ENCODE data around the gene NUCKS1.

Gene NUCKS1

DNA sequence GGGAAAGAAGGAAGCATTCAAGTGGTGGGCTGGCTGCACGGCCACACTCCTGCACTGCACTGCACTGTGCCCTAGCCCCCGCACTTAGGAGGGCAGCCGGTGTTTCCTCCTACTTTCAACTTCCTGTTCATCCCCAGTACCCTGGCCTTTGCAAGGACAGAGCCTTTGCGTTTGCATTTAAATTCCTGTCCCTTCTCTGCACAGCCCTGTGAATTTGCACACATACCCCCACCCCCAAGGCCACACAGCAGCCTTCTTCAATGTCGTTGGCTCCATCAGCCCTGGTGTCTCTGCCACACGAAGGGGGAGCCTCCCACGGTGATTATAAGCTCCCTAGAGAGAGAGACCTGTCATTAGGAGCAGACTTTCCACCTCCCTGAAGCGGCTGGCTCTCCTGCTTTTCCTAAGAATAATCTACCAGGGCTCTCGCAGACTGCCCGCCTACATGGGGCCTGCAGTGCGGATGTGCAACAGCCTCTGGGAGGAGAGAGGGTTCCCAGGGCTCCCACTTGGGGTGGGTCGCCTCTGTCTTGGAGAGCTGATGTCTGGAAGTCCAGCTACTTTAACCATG lies 56.5 kb downstream of the NUCKS1 start:
- DNase-seq: peak in 1 of 3 donors; percentile 41

DNA sequence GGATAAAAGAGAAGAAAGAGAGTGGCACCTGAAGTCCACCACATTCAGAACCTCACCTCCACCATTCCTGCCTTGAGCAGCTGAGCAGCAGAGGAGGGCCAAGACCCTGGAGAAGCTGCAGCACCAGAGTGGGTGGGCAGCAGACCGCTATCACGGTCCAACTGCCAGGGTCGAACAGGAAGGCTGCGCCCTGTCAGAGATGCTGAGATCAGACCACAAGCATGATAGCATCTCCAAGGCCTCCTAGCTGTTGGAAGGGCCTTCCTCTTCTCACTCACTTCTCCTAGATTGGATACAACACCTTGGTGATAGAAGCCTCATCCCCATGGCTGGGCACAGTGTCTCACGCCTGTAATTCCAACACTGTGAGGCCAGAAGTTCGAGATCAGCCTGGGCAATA lies 57.6 kb downstream of the NUCKS1 start:
- no peak for DNase-seq

DNA sequence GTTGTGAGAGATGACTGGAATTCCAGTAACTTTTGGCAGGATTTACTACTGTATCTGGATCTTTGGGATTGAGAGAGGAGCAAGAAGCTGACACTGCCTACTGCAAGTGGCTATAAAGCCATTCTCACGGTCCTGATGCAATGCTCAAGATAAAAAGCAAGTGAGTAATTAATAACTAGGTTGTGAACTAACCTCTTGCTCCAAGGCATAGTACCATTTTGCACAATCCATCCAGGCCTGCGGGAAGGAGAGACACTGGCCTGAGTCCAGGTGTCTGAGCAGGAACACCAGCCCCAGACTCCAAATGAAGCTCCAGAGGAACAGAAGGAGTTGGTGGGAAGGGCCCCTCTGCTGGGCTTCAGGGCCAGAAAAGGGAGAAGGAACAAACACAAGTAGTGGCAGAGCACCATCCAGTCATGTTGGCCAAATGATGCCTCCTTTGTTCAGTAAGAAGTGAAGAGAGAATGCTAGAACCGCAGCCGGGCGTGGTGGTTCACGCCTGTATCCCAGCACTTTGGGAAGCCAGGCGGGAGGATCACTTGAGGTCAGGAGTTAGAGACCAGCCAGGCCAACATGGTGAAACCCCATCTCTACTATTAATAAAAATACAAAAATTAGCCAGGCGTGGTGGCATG lies 59.7 kb downstream of the NUCKS1 start:
- DNase-seq: no peak

DNA sequence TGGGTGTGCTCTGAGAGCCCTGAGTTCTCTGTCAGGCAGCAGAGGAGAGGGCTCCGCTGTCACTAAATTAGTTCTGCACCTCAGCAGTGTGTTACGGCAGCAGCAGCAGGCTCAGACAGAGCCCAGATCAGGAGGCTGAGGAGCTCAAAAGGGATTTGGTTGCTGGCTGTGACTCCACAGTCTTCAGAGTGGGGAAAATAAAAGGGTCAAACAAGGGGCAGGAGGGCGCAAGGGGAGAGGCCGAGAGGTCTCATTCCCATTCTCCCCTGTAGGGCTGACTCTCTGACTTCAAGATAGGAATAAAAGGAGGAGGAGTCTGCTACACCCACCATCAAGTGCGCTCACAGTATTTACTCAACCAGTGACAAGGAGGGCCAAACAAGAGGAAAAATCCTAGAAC lies 60.5 kb downstream of the NUCKS1 start:
- no peak for DNase-seq

DNA sequence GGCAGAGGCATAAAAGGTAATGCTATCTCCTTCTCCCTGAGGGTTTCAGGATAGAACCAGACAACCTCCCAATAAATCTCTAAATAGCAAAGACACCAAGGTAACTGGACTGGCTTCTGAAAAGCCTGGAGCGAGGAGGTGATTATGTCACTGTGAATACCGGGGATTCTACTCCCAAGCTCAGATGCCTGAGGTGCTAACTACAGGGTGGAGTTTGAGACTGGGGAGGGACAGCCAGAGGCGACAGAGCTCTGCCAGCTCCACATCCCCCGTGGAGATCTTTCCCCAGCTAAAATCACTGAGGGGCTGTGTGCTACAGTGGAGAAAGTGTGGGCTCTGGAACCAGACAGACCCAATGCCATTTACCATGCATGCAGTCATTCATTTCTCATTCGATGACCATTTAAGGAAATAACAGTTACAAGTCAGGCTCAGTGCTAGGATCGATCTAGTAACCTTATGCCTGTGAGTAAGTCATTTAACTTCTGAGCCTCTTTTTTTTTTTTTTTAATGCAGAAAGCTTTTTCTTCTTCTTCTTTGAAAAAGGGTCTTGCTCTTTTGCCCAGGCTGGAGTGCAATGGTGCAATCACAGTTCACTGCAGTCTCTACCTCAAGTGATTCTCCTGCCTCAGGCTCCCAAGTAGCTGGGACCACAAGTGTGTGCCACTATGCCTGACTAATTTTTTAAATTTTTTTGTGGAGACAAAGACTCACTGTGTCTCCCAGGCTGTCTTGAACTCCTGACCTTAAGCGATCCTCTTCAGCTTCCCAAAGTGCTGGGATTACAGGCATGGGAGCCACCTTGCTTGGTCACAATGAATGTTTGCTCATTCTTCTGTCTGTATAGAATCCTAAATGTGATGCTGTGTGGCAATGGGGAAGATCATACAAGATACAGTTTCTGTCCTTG lies 61.6 kb downstream of the NUCKS1 start:
- peak in 2 of 3 donors; percentile 32 to 33 for DNase-seq

DNA sequence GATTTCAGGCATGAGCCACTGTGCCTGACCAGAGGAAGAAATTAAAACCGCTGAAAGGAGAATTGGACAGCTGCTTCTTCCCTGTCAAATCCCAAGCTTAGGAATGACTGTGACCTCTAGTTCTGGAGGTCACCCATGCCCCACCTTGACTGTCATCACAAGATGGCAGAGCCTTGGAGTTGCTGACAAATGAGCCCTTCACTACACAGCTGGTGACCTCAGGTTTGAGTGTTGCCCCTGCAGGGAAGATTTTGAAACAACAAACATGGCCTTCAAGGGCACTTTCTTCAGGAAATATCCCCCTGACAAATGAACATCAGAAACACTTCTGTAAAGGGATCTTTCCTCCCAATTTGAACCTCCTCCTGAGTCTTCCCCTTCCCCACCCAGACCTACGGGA lies 62.7 kb downstream of the NUCKS1 start:
- DNase-seq: no peak

DNA sequence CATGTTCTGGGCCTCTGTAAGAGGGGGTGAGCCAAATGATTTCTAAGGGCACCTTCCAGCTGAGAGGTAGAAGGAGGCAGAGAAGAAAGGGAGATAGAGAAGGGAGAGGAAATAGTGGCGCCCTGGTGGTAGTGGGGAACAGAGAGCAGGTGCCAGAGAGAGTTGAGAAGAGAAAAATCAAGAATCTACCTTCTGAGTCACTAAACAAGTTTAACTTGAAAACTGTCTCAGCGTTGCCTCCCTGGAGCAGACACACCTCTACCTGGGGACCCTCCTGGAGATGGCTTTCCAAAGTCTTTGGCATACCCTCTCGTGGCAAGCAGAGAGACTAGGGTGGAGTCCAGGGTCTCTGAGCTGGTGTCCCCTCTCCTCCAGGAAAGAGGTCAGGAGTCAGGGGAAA lies 68.6 kb downstream of the NUCKS1 start:
- DNase-seq: no peak

DNA sequence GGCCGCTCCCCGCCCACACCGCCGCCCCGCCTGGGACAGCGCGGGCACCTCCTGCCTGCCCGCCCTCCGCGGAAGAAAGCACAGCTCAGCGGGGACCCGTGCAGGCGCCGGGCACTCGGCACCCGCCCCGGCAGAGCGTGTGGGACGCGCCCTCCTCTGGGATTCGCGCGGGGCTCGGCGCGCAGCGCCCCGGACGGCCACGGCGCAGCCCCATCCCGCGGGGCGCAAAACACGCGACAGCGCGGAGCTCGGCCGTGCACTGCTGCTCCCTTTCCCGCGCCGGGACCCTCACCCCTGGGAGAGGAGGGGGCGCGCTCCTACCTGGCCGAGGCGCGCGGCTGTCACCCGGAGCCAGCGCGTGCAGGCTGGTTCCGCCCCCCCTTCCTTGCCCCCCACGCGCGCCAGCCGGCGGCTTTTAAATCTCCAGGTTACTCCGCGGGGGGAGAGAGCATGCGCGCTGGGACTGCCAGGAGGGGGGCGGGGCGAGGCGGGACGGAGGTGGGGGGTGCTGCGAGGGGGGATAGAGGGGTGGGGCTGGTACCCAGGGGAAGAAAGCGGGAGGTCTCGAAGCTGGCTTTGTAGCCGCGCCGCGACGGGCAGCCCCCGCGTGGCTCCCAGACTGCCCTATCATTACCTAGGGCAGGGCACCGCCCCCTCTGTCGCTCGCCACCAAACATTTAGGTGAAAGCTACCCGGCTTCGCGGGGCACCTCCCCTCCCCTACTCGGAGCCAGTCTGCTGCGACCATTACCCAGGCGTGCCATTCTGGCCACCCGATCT lies 69.7 kb downstream of the NUCKS1 start, which contains the start of gene SLC45A3:
Gene SLC45A3, minus strand, starts transcription at position 437 of the 779 bp plus-strand sequence. CDS start 15,853 bp downstream, outside the sequence.
- peak in 1 of 3 donors; percentile 68 for DNase-seq

DNA sequence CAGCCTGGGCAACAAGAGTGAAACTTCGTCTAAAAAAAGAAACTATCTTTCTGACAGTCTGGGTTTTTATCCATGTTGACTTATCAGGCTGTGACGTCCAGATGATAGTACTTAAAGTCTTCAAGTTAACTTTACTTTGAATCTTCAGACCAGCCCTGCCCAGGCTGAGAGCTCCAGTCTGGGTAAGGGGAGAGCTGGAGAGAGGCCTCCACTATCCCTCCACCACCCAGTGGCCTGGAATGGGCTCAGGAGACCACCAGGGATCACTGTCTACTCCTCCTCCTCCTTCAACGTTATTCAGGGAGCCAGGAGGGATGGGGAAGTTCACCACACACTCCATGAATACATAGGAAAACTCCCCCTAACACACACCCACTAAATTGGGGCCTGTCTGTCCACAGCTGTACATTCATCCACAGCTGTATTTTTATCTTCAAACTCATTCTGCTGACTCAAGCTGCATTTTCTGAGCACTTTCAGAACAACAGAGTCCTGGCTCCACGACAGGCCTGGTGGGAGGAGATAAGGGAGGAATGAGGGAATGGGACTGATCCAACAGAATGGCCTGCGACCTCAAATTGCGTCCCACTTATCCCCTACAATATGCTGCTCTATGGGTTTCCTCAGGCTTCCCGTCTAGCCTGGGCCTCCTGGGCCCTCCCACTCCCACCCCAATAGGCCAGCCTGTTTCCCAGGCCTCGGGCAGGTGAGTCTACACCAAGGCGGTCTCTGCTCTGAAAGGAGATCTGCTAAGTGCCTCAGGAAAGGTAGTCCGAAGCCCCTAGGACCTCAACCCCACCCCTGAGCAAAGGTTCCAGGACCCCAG lies 71.5 kb downstream of the NUCKS1 start:
- peak in 2 of 3 donors; percentile 26 to 43 for DNase-seq

DNA sequence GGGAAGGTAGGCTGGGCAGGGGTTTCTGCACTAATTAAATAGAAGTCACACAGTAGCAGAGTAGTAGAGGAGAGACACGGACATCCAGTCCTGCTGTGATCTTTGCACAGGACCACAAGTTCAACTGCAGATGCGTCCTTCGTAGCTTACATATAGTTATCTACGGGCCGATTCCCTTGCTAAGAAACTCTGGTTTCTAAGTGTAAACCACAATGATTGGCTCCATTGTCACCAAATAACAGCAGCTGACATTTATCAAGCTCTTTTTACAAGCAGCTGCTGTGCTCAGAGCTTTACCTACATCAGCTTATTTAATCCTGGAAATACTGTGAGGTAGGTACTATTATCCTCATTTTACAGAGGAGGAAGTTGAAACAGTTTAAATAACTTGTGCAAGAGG lies 72.8 kb downstream of the NUCKS1 start:
- no peak for DNase-seq

DNA sequence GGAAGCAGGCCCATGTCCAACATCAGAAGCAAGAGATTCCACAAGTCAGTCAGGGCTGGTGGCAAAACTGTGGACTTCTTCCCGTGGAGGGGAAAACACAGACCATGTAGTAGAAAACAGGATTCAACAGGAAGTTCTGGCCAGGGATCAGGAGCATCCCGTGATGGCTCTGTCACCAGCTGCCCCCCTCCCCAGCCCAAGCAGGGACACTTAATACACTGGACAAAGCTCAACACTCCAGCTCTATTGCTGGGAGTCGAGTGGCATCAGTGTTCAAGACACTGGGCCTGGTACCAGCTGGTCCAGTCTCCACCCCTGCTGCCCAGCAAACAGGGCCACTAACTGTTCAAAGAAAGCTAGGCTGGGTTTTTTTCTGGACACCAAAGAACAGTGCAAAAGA lies 73.4 kb downstream of the NUCKS1 start:
- no peak for DNase-seq

DNA sequence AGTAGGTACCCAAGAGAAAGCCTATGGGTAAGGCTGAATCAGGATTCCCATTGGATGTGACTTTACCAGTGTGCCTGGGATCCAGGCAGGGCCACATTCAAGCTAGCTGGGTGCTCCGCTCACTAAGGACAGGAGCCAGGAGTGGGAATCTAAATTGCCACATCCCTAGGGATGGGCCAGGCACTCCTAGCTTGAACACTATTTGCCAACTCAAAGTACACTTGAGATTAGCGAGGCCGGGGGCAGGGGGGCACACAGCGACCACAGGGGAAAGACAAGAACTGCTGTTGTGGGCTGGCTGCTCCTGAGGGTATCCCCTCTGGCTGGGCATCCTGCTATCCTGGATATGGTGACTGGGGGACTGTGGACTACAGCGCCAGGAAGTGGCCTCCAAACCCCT lies 74.0 kb downstream of the NUCKS1 start:
- no peak for DNase-seq

DNA sequence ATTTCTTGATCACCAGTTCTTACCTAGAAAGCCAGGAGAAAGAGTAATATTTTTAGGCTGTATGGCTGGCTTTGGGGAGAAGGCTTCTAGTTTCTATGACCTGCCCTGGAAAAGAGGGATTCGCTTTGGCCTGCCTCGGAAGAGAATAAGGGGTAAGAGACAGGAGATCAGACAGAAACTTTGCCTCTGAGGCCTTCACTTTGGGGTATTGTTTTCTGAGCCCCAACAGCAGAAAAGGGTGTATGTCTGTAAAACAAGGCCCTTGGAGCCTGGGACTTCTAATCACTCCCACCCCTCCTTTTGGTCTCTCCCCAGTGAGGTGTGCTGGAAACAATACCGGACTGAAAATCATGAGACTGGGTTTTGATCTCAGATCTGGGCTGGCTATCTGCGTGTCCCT lies 74.7 kb downstream of the NUCKS1 start:
- no peak for DNase-seq

DNA sequence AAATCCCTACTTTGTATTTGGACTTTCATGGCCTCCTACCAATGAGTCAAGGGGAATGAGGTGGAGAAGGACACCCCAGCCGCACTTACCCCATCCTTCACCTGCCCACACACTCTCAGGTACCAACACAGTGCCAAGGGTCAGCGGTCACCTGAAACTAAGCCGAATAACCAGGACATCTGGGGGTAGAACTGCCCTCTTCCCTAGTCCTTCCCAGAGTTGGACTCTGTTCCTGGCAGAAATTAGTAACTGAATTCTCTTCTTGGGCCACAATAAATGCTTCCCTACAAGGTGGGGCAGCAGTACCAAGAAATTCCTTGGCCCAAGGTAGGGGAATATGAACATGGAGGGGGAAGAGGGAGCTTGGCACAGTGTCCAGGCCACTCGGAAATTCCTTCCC lies 77.0 kb downstream of the NUCKS1 start:
- DNase-seq: no peak

DNA sequence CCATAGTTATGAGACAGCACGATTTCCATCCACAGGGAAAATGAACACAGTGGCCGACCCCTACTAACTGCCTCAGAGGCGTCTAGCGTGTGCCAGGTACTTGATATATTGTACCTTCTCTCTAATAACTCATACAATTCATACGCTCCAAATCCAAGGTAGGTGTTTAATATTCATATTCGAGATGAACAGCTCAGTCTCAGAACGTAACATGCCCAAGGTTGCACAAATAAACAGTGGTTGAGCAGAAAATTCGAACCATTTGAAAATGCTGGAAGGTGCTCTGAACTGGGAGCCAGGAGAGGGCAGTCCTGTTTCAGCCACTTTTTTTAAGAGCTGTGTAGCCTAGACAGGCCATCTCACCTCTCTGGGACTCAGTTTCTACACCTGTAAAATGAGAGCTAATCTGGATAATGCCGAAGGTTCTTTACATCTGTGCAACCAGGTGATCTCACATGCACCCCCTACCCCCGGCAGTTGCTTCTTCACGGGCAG lies 77.5 kb downstream of the NUCKS1 start:
- DNase-seq: no peak

DNA sequence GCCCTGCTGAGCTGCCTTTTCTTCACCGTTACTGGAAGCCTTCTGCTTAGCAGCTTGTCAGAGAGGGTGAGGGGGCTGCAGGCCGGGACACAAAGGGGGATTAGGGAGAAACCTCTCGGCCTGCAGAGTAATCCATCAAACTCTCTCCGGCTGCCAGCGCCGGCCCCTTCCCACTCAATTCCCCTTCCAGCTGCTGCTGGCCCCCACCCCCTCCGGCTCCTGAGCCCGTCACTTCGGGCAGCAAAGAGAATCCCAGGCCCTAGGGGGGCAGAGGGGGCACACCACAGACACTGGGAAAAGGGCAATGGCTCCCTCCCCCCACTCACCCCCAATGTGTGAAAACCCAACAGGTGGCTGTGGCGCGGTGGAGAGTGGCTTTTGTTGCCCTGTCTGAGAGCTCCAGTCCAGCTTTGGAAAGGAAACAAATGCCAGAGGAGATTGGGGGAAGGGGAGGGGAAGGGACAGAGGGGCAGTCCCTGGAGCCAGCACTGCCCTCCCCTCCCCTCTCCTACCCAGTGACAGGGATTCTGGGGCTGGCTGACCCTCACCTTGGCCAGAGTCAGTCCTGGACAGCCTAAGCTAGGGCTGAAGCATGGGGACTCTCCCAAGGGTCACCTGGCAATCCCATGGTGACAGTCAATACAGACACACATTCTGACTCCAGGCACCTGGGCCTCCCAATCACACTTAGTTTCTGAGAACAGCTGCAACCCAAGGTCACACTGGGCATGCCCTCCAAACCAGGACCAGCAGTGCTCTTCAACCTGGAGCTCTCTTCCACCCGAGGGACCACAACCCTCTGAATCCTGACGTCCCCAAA lies 79.2 kb downstream of the NUCKS1 start:
- DNase-seq: no peak

DNA sequence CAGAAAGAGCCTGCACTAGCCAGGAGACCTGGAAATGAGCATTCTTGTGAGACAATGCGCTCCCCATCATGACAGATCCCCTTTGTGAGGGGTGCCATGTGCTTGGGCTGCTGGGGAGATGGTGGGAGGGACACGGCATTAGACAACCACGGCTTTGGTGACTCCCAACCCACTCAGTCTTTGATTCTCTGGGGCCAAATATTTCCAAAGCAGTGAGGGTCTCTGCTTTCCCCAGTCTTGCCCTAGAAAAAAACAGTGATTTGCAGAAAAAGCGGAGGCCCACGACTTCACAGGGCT lies 79.9 kb downstream of the NUCKS1 start:
- DNase-seq: no peak

DNA sequence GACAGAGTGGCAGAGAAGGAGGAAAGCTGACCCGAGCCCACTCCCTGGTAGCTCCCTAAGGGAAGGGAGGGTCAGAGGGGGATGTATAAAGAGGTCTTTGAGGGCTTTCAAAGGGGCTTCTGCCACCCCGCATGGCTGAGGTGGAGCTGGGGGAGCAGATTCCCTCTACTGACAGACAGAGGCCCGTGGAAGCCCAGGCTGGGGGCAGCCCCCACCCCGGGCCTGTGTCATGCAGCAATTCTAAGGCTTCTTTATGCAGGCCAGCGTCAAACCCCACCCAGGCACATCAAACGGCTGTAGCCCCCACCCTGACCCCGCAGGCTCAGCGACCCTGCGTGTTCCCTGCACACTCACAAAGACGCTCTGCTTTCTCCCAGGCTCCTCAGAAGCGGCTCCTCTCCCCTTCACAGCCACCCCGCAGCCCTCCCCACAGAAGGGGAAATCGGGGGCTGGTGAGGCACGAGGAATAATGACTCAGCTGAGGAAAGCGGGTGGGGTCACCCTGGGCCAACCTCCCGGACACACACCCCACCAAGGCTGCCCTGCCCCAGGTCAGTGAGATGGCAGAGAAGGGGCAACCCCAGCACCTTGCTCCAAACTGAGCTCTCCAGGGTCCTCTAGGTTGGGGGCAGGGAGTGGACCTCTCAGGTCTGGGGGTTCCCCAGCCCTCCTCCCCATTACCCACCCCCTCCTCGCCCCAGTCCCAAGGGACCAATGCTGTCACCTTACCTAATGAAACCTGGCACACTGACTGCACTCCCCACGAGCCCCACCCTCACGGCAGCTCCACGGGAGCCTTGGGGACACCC lies 80.4 kb downstream of the NUCKS1 start:
- DNase-seq: peak; percentile 83 to 87 (median 84)

DNA sequence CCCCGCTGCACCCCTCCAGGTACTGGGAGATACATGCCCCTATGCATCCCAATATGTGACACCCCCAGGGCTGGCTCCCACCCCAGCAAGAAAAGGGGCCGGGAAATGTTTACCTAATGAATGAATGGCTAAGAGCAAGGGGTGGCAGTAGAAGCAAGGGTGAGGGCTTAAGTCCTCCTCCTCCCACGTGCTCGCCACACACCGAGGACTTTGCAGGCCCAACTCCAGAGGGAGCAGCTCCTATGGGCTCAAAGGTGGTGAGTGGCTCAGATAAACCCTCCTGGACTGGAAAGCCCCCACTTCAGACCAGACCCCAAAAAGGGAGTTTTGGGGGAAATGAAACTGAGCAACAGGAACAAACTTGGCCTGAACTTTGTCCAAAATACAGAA lies 81.0 kb downstream of the NUCKS1 start:
- DNase-seq: peak; percentile 68 to 76 (median 69)

DNA sequence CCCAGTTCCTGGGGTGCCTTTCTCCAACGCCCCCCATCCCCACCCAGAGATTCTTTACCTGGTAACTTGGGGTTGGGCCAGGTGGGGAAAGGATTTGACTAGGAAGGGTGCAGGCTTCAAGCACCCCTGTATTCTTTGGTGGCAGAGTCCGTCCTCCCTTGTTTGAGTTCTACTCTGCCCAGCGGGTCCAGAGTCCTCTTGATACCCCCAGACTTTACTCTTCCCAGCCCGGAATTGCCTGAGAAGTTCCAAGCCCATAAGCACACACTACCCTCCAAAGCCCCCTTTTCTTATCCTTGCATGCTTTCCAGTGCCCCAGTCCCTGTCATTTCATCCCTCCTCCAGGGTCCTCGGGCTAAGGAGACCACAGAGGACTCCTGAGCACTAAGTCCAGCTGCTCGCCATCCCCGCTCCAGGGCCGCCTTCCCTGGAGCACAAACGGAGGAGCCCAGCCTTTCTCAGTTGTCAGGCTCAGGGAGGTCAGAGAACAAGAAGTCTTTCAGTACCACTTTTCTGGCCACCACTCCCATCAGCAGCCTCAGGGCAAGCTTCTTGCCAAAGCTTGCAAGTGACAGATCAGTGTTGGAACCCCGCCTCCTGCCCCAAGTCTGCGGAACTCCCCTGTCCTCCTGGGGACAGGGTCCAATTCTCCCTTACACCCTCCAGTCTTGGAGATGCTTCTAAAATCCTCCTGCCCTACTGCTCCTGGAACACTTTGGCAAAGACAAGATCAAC lies 81.9 kb downstream of the NUCKS1 start:
- peak in 1 of 3 donors; percentile 33 for DNase-seq

Measured in suppressor macrophage treated with lipopolysaccharide for 1 hour (primary cell).